Left colon (tissue), 2 donors: ENCODE results near the gene FAM81A. TPM values are rescaled to one million over a fixed set of nuclear protein-coding genes. Genes with fewer than 3 reads are reported as not detected.

Source experiments
- ATAC-seq: fragments of 200-7000 bp; cut with Tn5 transposase; one replicate; pipeline ENCODE4 v1.9.1; 2020; ENCODE audit warnings: mild to moderate bottlenecking, moderate library complexity
- DNase-seq, 2 donors: peaks; one replicate each; pipeline ENCODE4 v3.0.0-alpha.2; 2020
- intact Hi-C, 2 donors: fragments of 100-400 bp; cut with DNase I in 1 of 2; cut with micrococcal nuclease in 1 of 2; formaldehyde crosslinking; loops; one replicate each; pipeline versions ENCODE4 v1.11.2 to v1.14.0; 2022; cut with DNase I, micrococcal nuclease
- total RNA-seq, 2 donors: library from RNA; stranded (reverse); fragmentation: NEBNext Ultra II Directional; extraction: Animal tissue kit (Norgen Biotek cat#: 25700); gene quantifications; one replicate each; pipeline ENCODE4 v1.2.1, GENCODE V29; 2021
- donor health status: DM: no; HTN: no; CAD: no.
- donor health status: DM: yes; HTN: yes; CAD: no.

Gene FAM81A
- total RNA-seq, 2 donors from 2014 or later = 9.0 to 9.2 TPM

DNA sequence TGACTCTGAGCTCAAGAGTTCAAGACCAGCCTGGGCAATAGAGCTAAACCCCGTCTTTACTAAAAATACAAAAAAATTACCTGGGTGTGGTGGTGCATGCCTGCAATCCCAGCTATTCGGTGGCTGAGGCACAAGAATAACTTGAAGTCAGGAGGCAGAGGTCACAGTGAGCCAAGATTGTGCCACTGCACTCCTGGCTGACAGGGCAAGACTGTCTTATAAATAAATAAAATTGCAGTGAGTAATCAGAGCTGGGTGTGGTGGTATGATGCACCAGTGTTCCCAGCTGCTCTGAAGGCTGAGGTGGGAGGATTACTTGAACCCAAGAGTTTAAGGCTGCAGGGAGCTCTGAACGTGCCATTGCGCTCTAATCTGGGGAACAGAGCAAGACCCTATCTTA lies 117.7 kb downstream of the FAM81A start:
- intact Hi-C loops = no loop called here
- peak; percentile 27 to 71 for DNase-seq
- ATAC-seq = peak; percentile 83

DNA sequence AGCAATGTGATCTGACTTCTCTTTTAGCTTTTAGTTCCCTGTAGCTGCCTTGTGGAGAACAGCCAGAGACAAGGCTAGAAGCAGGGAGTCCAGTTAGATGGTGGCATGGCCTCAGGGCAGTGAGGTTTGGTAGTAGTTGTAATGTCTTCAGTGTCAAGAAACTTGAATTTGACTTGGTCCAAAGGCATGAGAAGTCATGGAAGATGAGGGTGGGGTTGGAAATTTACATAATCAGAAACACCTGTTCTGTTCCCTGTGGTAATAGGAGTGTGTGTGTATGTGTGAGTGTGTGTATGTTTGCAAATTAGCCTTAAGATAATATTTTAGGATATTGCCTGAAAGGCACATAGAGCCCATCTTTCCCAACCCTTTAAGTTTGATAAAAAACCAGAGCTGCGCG lies 118.4 kb downstream of the FAM81A start:
- DNase-seq (no peak), ATAC-seq (peak; percentile 2)
- intact Hi-C loops = no loop called here

DNA sequence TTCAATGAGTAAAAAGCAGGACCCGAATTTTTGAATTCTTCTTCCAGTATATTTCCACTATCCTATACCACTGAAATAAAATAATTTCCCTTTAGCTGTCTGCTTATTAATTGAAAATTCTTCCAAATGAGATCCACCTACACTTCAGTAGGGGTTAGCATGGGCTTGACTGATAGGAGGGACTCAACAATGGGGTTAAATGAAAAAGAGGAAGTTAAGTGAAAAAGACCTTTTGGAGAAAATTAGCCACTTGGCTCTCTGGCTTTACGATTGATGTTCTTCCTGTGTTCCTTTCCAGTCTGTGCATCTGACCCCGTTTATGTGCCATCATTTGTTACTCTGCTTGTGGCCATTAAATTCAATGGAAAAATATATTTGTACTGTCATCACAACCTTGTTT lies 119.6 kb downstream of the FAM81A start:
- DNase-seq = no peak
- no peak for ATAC-seq
- intact Hi-C loops = no loop called here

DNA sequence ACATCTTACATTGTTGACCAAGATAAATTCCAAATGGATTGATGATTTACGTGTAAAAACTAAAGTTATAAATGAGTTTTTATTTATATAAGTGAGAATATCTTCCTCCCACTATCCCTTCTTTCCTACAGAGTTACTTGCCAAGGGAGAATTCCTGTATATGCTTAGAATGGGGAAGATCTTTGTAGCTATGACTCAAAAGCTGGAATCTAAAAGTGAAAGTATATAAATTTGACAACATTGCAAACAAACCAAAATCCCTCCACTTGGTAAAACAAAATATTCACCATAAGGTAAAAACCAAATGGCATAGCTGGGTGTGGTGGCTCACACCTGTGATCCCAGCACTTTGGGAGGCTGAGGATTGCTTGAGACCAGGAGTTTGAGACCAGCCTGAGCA lies 120.9 kb downstream of the FAM81A start:
- ATAC-seq (no peak), DNase-seq (no peak)
- intact Hi-C loops = no loop called here

DNA sequence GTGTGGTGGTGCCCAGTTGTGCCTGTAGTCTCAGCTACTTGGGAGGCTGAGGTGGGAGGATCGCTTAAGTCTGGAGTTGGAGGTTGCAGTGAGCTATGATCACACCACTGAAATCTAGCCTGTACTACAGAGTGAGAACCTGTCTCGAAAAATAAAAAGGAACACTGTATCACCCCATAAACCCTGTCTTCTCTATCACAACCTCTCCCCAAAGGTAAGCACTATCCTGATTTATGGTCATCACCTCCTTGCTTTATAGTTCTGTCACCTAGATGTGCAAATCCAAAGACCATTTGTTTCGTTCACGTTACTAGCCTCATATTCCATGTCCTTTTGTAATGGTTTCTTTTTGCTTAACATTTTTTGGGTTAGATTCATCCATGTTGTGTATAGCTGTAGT lies 123.6 kb downstream of the FAM81A start:
- intact Hi-C loops = no loop called here
- peak; percentile 81 for ATAC-seq

DNA sequence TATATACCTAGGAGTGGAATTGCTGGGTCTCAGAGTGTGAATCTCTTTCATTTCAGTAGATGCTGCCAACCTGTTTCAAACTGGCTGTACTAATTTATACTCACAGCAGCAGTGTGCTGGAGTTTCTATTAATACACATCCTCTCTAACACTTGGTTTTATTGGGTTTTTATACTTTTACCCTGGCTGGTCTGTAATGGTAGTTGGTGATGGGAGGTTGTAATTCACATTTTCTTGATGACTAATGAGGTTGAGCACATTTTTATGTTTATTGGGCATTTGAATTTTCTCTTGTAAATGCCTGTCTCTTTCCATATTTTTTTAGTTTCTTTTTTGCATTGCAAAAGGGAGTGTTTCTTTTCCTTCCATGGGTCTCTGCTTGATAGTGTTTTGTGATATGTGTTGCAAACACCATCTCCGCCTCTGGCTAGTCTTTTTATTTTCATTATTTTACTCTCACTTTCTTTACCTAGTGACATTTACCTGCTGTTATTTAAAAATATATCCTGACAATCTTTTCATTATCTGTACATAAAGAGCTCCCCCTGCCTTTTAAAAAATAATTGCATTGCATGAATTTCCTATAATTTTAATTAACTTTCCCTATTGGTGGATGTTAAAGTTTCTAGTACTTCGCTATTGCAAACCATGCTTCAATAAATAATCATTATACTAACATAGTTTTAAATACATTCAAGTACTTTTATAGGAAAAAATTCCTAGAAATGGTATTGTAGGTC lies 124.6 kb downstream of the FAM81A start:
- intact Hi-C loops = no loop called here
- ATAC-seq = peak; percentile 41
- DNase-seq = no peak

More for the DNA sequence above, 123.6 kb downstream of the FAM81A start:
- DNase-seq = no peak

DNA sequence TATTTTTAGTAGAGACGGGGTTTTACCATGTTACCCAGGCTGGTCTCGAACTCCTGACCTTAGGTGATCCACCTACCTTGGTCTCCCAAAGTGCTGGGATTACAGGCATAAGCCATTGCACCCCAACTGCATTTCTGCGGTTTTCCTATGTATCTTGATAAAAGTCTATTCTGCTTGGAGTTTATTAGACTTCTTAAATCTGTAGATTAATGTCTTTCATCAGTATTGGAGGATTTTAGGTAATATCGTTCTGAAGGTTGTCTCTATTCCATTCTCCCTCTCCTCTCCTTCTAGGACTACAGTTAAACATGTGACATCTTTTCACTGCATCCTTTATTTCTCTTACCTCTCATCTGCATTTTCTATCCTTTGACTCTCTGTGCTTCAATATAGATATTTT lies 127.3 kb downstream of the FAM81A start:
- ATAC-seq = no peak
- intact Hi-C loops = no loop called here
- no peak for DNase-seq

DNA sequence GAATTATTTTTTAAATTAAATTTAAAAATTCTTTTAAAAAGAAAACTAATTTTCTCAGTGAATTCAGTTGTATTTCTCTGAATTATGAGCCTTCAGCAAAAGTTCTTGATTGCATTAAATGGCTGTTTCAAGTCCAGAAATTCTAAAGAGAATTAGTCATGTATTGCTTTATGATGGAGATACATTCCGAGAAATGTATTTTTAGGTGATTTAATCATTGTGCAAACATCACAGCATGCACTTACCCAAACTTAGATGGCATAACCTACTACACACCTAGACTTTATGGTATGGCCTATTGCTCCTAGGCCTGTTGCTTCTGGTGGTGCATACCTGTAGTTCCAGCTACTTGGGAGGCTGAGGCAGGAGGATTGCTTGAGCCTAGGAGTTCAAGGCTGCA lies 129.3 kb downstream of the FAM81A start:
- no peak for DNase-seq
- peak; percentile 74 for ATAC-seq
- intact Hi-C loops = no loop called here

DNA sequence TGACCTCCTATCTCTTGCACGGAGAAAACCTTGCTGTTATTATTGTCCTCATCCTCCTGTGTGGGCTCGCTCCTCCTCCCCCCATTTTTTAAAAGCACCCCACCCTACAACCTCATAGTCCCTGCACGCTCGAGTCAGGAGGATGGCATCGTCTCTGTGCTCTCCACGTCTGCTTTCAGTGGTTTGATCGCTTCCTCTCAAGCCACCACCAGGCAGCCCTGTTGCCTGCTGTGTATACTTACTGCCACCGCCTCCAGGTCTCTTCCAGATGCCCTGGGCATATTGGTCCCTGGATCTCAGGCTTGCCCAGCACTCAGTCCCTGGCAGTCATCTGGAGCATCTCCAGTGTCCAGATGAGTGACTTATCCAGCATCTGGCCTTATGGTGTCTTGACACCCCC lies 131.5 kb downstream of the FAM81A start:
- DNase-seq (no peak), ATAC-seq (no peak)
- intact Hi-C loops = no loop called here

DNA sequence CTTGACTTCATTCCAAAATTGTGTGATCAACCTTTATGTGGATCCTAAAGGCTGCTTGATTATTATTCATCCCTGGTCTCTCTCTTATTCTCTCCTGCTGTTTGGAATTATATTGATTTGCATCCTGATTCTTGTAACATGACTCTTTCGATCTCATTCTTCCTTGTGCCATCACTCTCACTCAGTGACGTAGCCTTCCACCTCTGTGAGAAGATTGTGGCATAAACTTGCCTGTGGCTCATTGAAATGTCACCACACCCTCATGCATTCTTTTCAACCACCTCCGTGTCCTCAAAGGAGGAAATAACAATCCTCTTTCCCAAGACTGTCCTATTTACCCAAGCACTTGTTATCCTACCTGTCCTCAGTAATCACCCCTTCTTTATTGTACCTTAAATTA lies 132.3 kb downstream of the FAM81A start:
- intact Hi-C loops = no loop called here
- ATAC-seq (peak; percentile 82), DNase-seq (peak in 1 of 2 donors; percentile 82)

DNA sequence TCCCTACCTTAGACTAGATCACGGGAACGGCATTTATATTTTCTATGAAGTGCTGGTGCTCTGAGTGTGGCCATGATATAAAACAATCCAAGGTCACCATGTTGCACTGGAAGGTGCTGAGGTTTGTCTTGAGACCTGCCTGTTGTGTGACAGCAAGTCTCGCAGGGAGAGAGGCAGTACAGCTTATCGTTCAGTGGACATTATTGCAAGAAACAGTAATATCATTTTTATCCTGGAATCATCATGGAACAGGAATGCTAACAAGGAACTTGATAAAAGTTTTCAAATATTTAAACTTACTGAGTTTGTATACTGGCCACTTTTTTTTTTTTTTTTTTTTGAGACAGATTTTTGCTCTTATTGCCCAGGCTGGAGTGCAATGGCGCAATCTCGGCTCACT lies 133.6 kb downstream of the FAM81A start:
- intact Hi-C loops = no loop called here
- no peak for DNase-seq
- ATAC-seq = no peak

Other genes with a start within 250 kb of the FAM81A start
- not detected for gene LDHAL6B, start 231.3 kb upstream of the FAM81A start, total RNA-seq
- 100 to 1,000 TPM; 331 to 397 TPM for gene MYO1E, start 65.3 kb upstream of the FAM81A start, total RNA-seq
- gene GCNT3, start 173.6 kb downstream of the FAM81A start, total RNA-seq = 100 to 1,000 TPM; 472 to 526 TPM
- 100 to 1,000 TPM; 105 to 147 TPM for gene GTF2A2, start 219.3 kb downstream of the FAM81A start, total RNA-seq